HL-60 (cell line): ENCODE measurements around the gene UFC1.

Experiments used
- CTCF ChIP-seq: IDR thresholded peaks from one replicate; pipeline ENCODE4 v1.5.1; 2011; ENCODE audit warnings: low read length, control low read depth, inconsistent platforms; ENCODE audit not compliant: insufficient read depth
- GABPA ChIP-seq: IDR thresholded peaks from 2 replicates; pipeline ENCODE4 v1.6.1; 2012; ENCODE audit warnings: low read depth

- no peak for TF ChIP-seq GABPA
- TF ChIP-seq CTCF, result no peak
Measured at GRCh38 chr1:161171696-161172095, 17.9 kb downstream of the UFC1 start.
